Tibial nerve (tissue), 4 donors: ENCODE results near the gene P2RY14. TPM values are rescaled to one million over a fixed set of nuclear protein-coding genes. Genes with fewer than 3 reads are reported as not detected.

Source experiments
- DNase-seq, 2 donors: peaks; one replicate each; pipeline ENCODE4 v3.0.0-alpha.2; 2019; ENCODE audit warnings: low spot score in 2 of 2
- H3K27ac ChIP-seq, 4 donors: fragments of 200-600 bp; sonication (generic) in 3 of 4; one replicate each; pipeline ENCODE4 v1.5.1; 2017 to 2019; ENCODE audit warnings: mild to moderate bottlenecking in 1 of 4
- H3K27me3 ChIP-seq, 2 donors: fragments of 200-600 bp; sonication (generic) in 1 of 2; one replicate each; pipeline versions ENCODE4 v1.5.1 to v1.6.0; 2017 to 2019
- H3K36me3 ChIP-seq, 3 donors: fragments of 200-600 bp; sonication (generic); one replicate each; pipeline ENCODE4 v1.5.1; 2018 to 2019
- H3K4me1 ChIP-seq, 4 donors: fragments of 200-600 bp; sonication (generic) in 3 of 4; one replicate each; pipeline ENCODE4 v1.5.1; 2017 to 2019
- H3K4me3 ChIP-seq, 4 donors: fragments of 200-600 bp; sonication (generic) in 3 of 4; one replicate each; pipeline ENCODE4 v1.5.1; 2017 to 2019; ENCODE audit warnings: mild to moderate bottlenecking in 1 of 4, moderate library complexity in 1 of 4
- H3K9me3 ChIP-seq, 4 donors: fragments of 200-600 bp; sonication (generic) in 3 of 4; one replicate each; pipeline ENCODE4 v1.5.1; 2017 to 2019
- EP300 ChIP-seq, 2 donors: sonication (generic); formaldehyde crosslinking; IDR thresholded peaks; one replicate each; pipeline ENCODE4 v1.6.1; 2017; ENCODE audit warnings: antibody characterized with exemption in 2 of 2, mild to moderate bottlenecking in 1 of 2
- POLR2A ChIP-seq, 2 donors: fragments of 450-650 bp; IDR thresholded peaks; one replicate each; pipeline ENCODE4 v1.6.1; 2017; ENCODE audit warnings: antibody characterized with exemption in 2 of 2, mild to moderate bottlenecking in 2 of 2, moderate library complexity in 2 of 2
- WGBS, 2 donors: methylation state at CpG; one replicate each; pipeline ENCODE4 v1.1.5; 2018; 5-methylcytosine and 5-hydroxymethylcytosine counted together
- total RNA-seq, 4 donors: library from RNA; depleted of rRNA; stranded (reverse); fragments of >200 nt; gene quantifications; one replicate each; pipeline ENCODE4 v1.1.0, GENCODE V29; 2016
- TF ChIP-seq, protein P1 (sequence below), 5 experiments: fragments of 200-600 bp in 3 of 5; fragments of 450-650 bp in 2 of 5; sonication (generic) in 3 of 5; IDR thresholded peaks; one replicate each; pipeline ENCODE4 v1.5.1; 2016 to 2019; ENCODE audit warnings: antibody characterized with exemption in 5 of 5, mild to moderate bottlenecking in 3 of 5, moderate library complexity in 2 of 5

Gene P2RY14
- total RNA-seq, 4 donors from 2014 or later: 4.2 to 9.4 (median 6.3) TPM

DNA sequence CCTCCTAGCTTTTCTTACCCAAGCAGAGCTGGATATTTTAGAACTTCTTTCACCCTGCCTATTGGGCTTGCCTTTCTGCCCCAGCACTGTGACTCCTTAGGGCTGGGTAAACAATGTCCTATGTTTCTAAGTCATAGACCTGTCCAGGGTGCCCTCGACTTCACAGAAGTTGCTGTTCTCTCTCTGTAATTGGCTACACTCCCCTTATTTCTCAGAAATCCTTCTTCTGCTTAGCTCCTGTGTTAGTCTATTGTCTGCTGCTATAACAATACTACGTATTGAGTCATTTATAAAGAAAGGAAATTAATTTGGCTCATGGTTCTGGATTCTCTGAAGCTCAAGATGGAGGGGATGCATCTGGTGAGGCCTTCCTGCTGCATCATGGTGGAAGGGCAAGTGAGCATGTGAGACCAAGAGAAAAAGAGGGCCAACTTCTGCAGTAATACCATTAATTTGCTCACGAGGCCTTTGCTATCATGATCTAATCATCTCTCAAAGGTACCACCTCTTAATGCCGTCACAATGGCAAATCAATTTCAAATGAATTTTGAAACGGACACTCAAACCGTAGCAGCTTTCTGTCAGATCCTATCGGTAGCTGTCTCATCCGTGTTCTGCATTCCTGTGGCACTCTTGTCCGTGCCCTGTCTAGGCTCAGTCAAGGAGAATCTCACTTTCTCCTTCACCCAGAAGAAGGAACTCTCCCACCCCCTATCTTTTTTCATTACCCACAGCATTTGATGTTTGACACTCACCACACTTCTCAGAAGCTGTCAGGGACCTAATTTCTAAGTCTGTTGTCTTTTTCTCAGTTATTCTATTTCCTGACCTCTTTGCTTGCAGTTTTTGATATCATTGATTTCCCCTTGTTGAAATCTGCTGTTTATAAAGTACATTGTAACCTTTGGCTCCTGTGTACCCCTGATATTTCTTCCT is 53.0 kb downstream of the P2RY14 start:
- no peak overlapping the region for H3K4me3 ChIP-seq
- peaks cover 0 to 25% (median 10%) of the 10 kb centered on the region in 4 donors for H3K4me1 ChIP-seq
- 87 to 89% methylated on average over 9 of the region's 9 CpGs for WGBS, 2 donors
- no peak for TF ChIP-seq EP300 (IDR thresholded peaks at IDR 0.05)
- no peak for TF ChIP-seq POLR2A (IDR thresholded peaks at IDR 0.05)
- TF ChIP-seq, protein P1, sequence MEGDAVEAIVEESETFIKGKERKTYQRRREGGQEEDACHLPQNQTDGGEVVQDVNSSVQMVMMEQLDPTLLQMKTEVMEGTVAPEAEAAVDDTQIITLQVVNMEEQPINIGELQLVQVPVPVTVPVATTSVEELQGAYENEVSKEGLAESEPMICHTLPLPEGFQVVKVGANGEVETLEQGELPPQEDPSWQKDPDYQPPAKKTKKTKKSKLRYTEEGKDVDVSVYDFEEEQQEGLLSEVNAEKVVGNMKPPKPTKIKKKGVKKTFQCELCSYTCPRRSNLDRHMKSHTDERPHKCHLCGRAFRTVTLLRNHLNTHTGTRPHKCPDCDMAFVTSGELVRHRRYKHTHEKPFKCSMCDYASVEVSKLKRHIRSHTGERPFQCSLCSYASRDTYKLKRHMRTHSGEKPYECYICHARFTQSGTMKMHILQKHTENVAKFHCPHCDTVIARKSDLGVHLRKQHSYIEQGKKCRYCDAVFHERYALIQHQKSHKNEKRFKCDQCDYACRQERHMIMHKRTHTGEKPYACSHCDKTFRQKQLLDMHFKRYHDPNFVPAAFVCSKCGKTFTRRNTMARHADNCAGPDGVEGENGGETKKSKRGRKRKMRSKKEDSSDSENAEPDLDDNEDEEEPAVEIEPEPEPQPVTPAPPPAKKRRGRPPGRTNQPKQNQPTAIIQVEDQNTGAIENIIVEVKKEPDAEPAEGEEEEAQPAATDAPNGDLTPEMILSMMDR (IDR thresholded peaks at IDR 0.05): no peak
- H3K27me3 ChIP-seq: no peaks in the 10 kb centered on the region
- DNase-seq: no peak
- H3K36me3 ChIP-seq: peaks cover 0 to 2% (median 0%) of the 10 kb centered on the region in 3 donors
- H3K27ac ChIP-seq: no peak overlapping the region
- H3K9me3 ChIP-seq: no peaks in the 10 kb centered on the region

DNA sequence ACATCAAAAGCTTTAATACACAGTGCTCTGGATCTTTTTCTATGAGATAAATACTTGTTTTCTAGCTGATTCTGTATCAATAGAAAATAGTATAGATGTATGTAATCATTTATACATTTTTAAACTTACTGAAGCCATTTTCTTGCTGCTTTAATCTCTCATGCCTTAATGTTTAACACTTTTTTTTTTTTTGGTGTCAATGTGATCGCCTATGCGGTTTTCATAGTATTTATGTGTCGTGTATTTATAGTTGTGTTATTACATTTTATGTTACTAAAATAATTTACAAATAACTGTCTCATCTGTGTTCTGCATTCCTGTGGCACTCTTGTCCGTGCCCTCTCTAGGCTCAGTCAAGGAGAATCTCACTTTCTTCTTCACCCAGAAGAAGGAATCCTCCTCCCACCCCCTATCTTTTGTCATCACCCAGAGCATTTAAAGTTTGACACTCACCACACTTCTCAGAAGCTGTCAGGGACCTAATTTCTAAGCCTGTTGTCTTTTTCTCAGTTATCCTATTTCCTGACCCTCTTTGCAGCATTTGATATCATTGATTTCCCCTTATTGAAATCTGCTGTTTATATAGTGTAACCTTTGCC is 54.0 kb downstream of the P2RY14 start:
- Histone ChIP-seq H3K4me1 (peaks cover 0 to 23% (median 10%) of the 10 kb centered on the region in 4 donors), H3K9me3 (no peaks in the 10 kb centered on the region), H3K4me3 (no peak overlapping the region), H3K36me3 (peaks cover 0 to 2% (median 0%) of the 10 kb centered on the region in 3 donors), H3K27me3 (no peaks in the 10 kb centered on the region), H3K27ac (no peak overlapping the region)
- TF ChIP-seq EP300 (IDR thresholded peaks at IDR 0.05) (no peak), POLR2A (IDR thresholded peaks at IDR 0.05) (no peak)
- TF ChIP-seq, protein P1 (IDR thresholded peaks at IDR 0.05): no peak
- 88 to 91% methylated on average over 4 of the region's 4 CpGs for WGBS, 2 donors
- DNase-seq: no peak

DNA sequence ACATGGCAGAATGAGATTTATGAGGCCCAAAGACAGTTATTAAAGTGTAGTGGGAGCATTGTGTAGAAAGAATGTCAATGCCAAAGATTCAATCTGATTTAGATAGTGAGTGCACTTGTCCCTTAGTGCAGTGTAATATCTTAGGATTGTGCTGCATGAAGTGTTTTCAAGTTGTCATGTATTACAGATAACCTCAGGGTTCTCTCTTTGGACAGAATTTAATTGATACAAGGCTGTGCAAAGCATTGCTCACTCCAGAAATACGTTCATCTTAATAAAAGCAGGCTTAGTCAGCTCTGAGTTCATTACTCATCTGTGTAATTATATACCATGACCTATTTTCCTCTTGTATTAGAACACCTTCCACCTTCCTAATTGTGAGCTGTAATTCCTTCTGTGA is 59.3 kb downstream of the P2RY14 start:
- DNase-seq: no peak
- Histone ChIP-seq H3K36me3 (peaks cover 0 to 2% (median 0%) of the 10 kb centered on the region in 3 donors), H3K4me1 (peaks cover 0 to 3% (median 0%) of the 10 kb centered on the region in 4 donors), H3K9me3 (no peaks in the 10 kb centered on the region), H3K4me3 (no peak overlapping the region), H3K27me3 (no peaks in the 10 kb centered on the region), H3K27ac (no peak overlapping the region)
- TF ChIP-seq POLR2A (IDR thresholded peaks at IDR 0.05): no peak
- TF ChIP-seq EP300 (IDR thresholded peaks at IDR 0.05): no peak
- TF ChIP-seq, protein P1 (IDR thresholded peaks at IDR 0.05): no peak
- WGBS, 2 donors: 41 to 48% methylated on average over 1 of the region's 1 CpG

DNA sequence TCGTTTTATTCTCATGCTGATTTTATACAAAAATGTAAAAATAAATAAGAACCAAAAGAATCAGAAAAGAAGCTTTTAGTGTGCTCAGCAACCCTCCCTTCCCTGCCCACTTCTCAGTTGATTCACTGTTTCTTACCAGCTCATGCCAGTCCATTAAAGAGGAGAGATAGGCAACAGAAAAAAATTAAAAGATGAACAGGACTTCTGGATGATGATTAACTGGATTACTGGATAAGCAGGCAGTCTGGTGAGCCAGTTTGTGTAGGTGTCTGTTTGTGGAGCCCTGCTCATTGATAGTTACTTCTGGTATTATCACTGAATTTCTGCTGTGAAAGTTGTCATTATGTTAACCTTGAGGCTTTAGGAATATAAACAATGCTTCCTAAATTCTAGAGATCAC is 60.2 kb downstream of the P2RY14 start:
- peaks cover 0 to 3% (median 0%) of the 10 kb centered on the region in 4 donors for H3K4me1 ChIP-seq
- H3K9me3 ChIP-seq: no peaks in the 10 kb centered on the region
- H3K27me3 ChIP-seq: no peaks in the 10 kb centered on the region
- H3K36me3 ChIP-seq: peaks cover 0 to 2% (median 0%) of the 10 kb centered on the region in 3 donors
- WGBS, 2 donors: 59 to 60% methylated on average over 1 of the region's 1 CpG
- no peak overlapping the region for H3K4me3 ChIP-seq
- DNase-seq: no peak
- TF ChIP-seq EP300 (IDR thresholded peaks at IDR 0.05) (no peak), POLR2A (IDR thresholded peaks at IDR 0.05) (no peak)
- TF ChIP-seq, protein P1 (IDR thresholded peaks at IDR 0.05): no peak
- H3K27ac ChIP-seq: no peak overlapping the region
